ENCODE data around the gene DUSP3. TPM values are rescaled to one million over a fixed set of nuclear protein-coding genes. Genes with fewer than 3 reads are reported as not detected.

The DUSP3 gene
- total and polyA plus RNA-seq, 2 donors (not counting 1 experiment from before 2014, with no cell fraction given): 8.9 to 18.2 TPM

- Mint-ChIP-seq H3K4me1 (no peaks in the 10 kb centered on the region), H3K27ac (no peak overlapping the region), H3K27me3 (peaks cover 55% of the 10 kb centered on the region), H3K4me3 (no peak overlapping the region), H3K9me3 (ENCODE audit: insufficient read depth) (no peaks in the 10 kb centered on the region)
- WGBS (ENCODE audit: insufficient coverage): 11% methylated on average over 60 of the region's 60 CpGs
- POLR2A ChIA-PET: no interaction called here
- Histone ChIP-seq H4K20me1 (ENCODE audit: control insufficient read depth, insufficient read depth, low read length, poor library complexity, severe bottlenecking) (no peaks in the 10 kb centered on the region), H3K36me3 (replicated peaks in 1 of 2; ENCODE audit: control extremely low read depth in 1 of 2, control insufficient read depth in 1 of 2, extremely low read depth in 1 of 2, insufficient read depth in 2 of 2, low read length in 1 of 2) (no peaks in the 10 kb centered on the region), H3K27me3 (replicated peaks in 1 of 4; ENCODE audit: control extremely low read depth in 1 of 4, control insufficient read depth in 3 of 4, insufficient read depth in 4 of 4, low read length in 3 of 4) (peaks cover 0 to 38% (median 9%) of the 10 kb centered on the region in 4 experiments), H3K9me3 (ENCODE audit: control extremely low read depth in 1 of 3, control insufficient read depth in 2 of 3, insufficient read depth in 1 of 3, low read length in 2 of 3) (no peaks in the 10 kb centered on the region), H3K27ac (ENCODE audit: low read length in 2 of 2) (no peak overlapping the region), H2AFZ (ENCODE audit: insufficient read depth, low read depth, low read length, poor library complexity, severe bottlenecking) (peak overlapping the region; percentile 16), H3K79me2 (ENCODE audit: control insufficient read depth, insufficient read depth, low read length) (no peaks in the 10 kb centered on the region), H3K4me2 (replicated peaks; ENCODE audit: low read depth, low read length, poor library complexity, severe bottlenecking) (peak overlapping the region; percentile 35), H3K4me1 (ENCODE audit: control insufficient read depth in 2 of 2, insufficient read depth in 2 of 2, low read length in 2 of 2) (peaks cover 0 to 5% of the 10 kb centered on the region in 2 donors), H3K9ac (ENCODE audit: low read length) (no peak overlapping the region), H3K4me3 (ENCODE audit: control extremely low read depth in 1 of 5, extremely low read depth in 1 of 5, insufficient read depth in 1 of 5, low read depth in 2 of 5, low read length in 4 of 5) (no peak overlapping the region)
- CTCF ChIA-PET: interaction anchor here (2.0 to 16.1 kb wide), 3 partner anchors 11 to 179 kb away, joined by 6 to 524 read pairs (median 19); no protein-coding TSS in a partner anchor
- DNase-seq (peak; percentile 23), ATAC-seq (ENCODE audit: low read depth) (no peak)
- intact Hi-C loops (cut with micrococcal nuclease): no loop called here
- no peak for TF ChIP-seq EZH2 (IDR thresholded peaks at IDR 0.05; ENCODE audit: borderline replicate concordance, insufficient read depth, low read depth, low read length, poor library complexity, severe bottlenecking)
- TF ChIP-seq CTCF (IDR thresholded peaks at IDR 0.05): no peak
These were observed 23.3 kb downstream of the DUSP3 start for GRCh38 chr17:43755389-43755875.

GRCh38 chr17:43754947-43755346 is 23.8 kb downstream of the DUSP3 start:
- Histone ChIP-seq H3K36me3 (replicated peaks in 1 of 2; ENCODE audit: control extremely low read depth in 1 of 2, control insufficient read depth in 1 of 2, extremely low read depth in 1 of 2, insufficient read depth in 2 of 2, low read length in 1 of 2) (no peaks in the 10 kb centered on the region), H3K4me3 (ENCODE audit: control extremely low read depth in 1 of 5, extremely low read depth in 1 of 5, insufficient read depth in 1 of 5, low read depth in 2 of 5, low read length in 4 of 5) (no peak overlapping the region), H4K20me1 (ENCODE audit: control insufficient read depth, insufficient read depth, low read length, poor library complexity, severe bottlenecking) (no peaks in the 10 kb centered on the region), H3K27me3 (replicated peaks in 1 of 4; ENCODE audit: control extremely low read depth in 1 of 4, control insufficient read depth in 3 of 4, insufficient read depth in 4 of 4, low read length in 3 of 4) (peaks cover 0 to 41% (median 9%) of the 10 kb centered on the region in 4 experiments), H3K4me2 (replicated peaks; ENCODE audit: low read depth, low read length, poor library complexity, severe bottlenecking) (peak overlapping the region; percentile 35), H3K9ac (ENCODE audit: low read length) (no peak overlapping the region), H3K27ac (ENCODE audit: low read length in 2 of 2) (no peak overlapping the region), H2AFZ (ENCODE audit: insufficient read depth, low read depth, low read length, poor library complexity, severe bottlenecking) (peak overlapping the region; percentile 16), H3K4me1 (ENCODE audit: control insufficient read depth in 2 of 2, insufficient read depth in 2 of 2, low read length in 2 of 2) (peaks cover 2 to 5% of the 10 kb centered on the region in 2 donors), H3K79me2 (ENCODE audit: control insufficient read depth, insufficient read depth, low read length) (no peaks in the 10 kb centered on the region), H3K9me3 (ENCODE audit: control extremely low read depth in 1 of 3, control insufficient read depth in 2 of 3, insufficient read depth in 1 of 3, low read length in 2 of 3) (no peaks in the 10 kb centered on the region)
- DNase-seq: no peak
- no peak for ATAC-seq (ENCODE audit: low read depth)
- no peak overlapping the region for H3K27ac Mint-ChIP-seq
- TF ChIP-seq EZH2 (IDR thresholded peaks at IDR 0.05; ENCODE audit: borderline replicate concordance, insufficient read depth, low read depth, low read length, poor library complexity, severe bottlenecking) (no peak), CTCF (IDR thresholded peaks at IDR 0.05) (no peak)
- CTCF ChIA-PET: interaction anchor here (16.1 kb wide), 1 partner anchor 58 kb away, joined by 524 read pairs; no protein-coding TSS in a partner anchor
- H3K4me3 Mint-ChIP-seq: no peak overlapping the region
- 31% methylated on average over 21 of the region's 21 CpGs for WGBS (ENCODE audit: insufficient coverage)
- POLR2A ChIA-PET: no interaction called here
- H3K27me3 Mint-ChIP-seq: peaks cover 53% of the 10 kb centered on the region
- no peaks in the 10 kb centered on the region for H3K9me3 Mint-ChIP-seq (ENCODE audit: insufficient read depth)
- intact Hi-C loops (cut with micrococcal nuclease): no loop called here
- H3K4me1 Mint-ChIP-seq: peaks cover under 1% of the 10 kb centered on the region
